WTC11 (cell line): Measurements from ENCODE around the gene CACNG4.

Source experiments
- FOXJ3 ChIP-seq: sonication (generic); formaldehyde crosslinking; IDR thresholded peaks from 2 replicates; pipeline ENCODE4 v1.9.0; 2021; ENCODE audit warnings: missing genetic modification reagents, mild to moderate bottlenecking, borderline replicate concordance
- NR3C1 ChIP-seq: sonication (generic); formaldehyde crosslinking; conservative IDR thresholded peaks from 2 replicates; pipeline ENCODE4 v1.8.1; 2023; ENCODE audit warnings: low read depth, mild to moderate bottlenecking, missing genetic modification reagents
- ZNF138 ChIP-seq: sonication (generic); formaldehyde crosslinking; conservative IDR thresholded peaks from 2 replicates; pipeline ENCODE4 v1.8.1; 2022; ENCODE audit warnings: mild to moderate bottlenecking, moderate library complexity, missing genetic modification reagents
- TF ChIP-seq, protein P1 (sequence below): fragments of 200-600 bp; IDR thresholded peaks from 2 replicates; pipeline ENCODE4 v1.8.0; 2022; ENCODE audit warnings: antibody characterized with exemption
- TF ChIP-seq, protein P2 (sequence below): sonication (generic); formaldehyde crosslinking; conservative IDR thresholded peaks from 2 replicates; pipeline ENCODE4 v1.8.1; 2022; ENCODE audit warnings: mild to moderate bottlenecking, missing genetic modification reagents
- TF ChIP-seq, protein P3 (sequence below): sonication (generic); formaldehyde crosslinking; IDR thresholded peaks from 2 replicates; pipeline ENCODE4 v1.8.1; 2023; ENCODE audit warnings: mild to moderate bottlenecking, missing genetic modification reagents, moderate library complexity

DNA sequence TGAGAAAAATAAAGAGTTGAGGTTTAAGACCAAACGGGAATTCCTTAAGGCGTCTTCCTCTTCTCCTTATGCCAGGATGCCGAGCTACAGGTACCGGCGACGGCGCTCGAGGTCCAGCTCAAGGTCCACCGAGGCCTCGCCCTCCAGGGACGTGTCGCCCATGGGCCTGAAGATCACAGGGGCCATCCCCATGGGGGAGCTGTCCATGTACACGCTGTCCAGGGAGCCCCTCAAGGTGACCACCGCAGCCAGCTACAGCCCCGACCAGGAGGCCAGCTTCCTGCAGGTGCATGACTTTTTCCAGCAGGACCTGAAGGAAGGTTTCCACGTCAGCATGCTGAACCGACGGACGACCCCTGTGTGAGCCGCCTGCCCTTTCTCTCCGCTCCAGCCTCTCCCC lies 66.1 kb downstream of the CACNG4 start:
- TF ChIP-seq, protein P1, sequence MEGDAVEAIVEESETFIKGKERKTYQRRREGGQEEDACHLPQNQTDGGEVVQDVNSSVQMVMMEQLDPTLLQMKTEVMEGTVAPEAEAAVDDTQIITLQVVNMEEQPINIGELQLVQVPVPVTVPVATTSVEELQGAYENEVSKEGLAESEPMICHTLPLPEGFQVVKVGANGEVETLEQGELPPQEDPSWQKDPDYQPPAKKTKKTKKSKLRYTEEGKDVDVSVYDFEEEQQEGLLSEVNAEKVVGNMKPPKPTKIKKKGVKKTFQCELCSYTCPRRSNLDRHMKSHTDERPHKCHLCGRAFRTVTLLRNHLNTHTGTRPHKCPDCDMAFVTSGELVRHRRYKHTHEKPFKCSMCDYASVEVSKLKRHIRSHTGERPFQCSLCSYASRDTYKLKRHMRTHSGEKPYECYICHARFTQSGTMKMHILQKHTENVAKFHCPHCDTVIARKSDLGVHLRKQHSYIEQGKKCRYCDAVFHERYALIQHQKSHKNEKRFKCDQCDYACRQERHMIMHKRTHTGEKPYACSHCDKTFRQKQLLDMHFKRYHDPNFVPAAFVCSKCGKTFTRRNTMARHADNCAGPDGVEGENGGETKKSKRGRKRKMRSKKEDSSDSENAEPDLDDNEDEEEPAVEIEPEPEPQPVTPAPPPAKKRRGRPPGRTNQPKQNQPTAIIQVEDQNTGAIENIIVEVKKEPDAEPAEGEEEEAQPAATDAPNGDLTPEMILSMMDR = no peak
- TF ChIP-seq, protein P2, sequence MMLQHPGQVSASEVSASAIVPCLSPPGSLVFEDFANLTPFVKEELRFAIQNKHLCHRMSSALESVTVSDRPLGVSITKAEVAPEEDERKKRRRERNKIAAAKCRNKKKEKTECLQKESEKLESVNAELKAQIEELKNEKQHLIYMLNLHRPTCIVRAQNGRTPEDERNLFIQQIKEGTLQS (CRISPR knock-in tag) = no peak
- TF ChIP-seq, protein P3, sequence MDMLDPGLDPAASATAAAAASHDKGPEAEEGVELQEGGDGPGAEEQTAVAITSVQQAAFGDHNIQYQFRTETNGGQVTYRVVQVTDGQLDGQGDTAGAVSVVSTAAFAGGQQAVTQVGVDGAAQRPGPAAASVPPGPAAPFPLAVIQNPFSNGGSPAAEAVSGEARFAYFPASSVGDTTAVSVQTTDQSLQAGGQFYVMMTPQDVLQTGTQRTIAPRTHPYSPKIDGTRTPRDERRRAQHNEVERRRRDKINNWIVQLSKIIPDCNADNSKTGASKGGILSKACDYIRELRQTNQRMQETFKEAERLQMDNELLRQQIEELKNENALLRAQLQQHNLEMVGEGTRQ = no peak
- TF ChIP-seq ZNF138 = no peak
- no peak for TF ChIP-seq FOXJ3
- TF ChIP-seq NR3C1 (CRISPR knock-in tag) = no peak
